OCI-LY7 (cell line): ENCODE results near the gene ERCC6L. TPM values are rescaled to one million over a fixed set of nuclear protein-coding genes. Genes with fewer than 3 reads are reported as not detected.

Experiments used
- BruUV-seq: library from RNA; stranded (reverse); fragments of 400-500 nt; replicated peaks from 2 replicates; lab custom pipeline; 2021; lab: Mats Ljungman, UMichigan
- CTCF ChIA-PET: fragments of 300-600 bp; sonication (Branson Sonifier 250); formaldehyde crosslinking; loops from one replicate; lab custom pipeline; 2022; ENCODE audit warnings: antibody characterized with exemption; ENCODE audit not compliant: unreplicated experiment; lab: Charles Lee
- POLR2A ChIA-PET: fragments of 300-600 bp; sonication (Branson Sonifier 250); formaldehyde crosslinking; loops from one replicate; lab custom pipeline; 2022; ENCODE audit warnings: antibody characterized with exemption; lab: Charles Lee
- DNase-seq: peaks from one replicate; pipeline ENCODE4 v3.0.0-alpha.2; 2015; ENCODE audit warnings: low spot score
- H2AFZ ChIP-seq: fragments of 200-600 bp; sonication (generic), shearing (Covaris generic); 2 replicates; pipeline ENCODE4 v1.6.1; 2014; ENCODE audit warnings: mild to moderate bottlenecking, antibody characterized with exemption, low read length, moderate library complexity
- H3K27ac ChIP-seq: fragments of 200-600 bp; sonication (generic); 2 replicates; pipeline ENCODE4 v1.5.1; 2014; ENCODE audit warnings: mixed run types, low read depth, mild to moderate bottlenecking, moderate library complexity, low read length, inconsistent platforms; ENCODE audit not compliant: poor library complexity, severe bottlenecking
- H3K36me3 ChIP-seq: fragments of 200-600 bp; sonication (generic); 2 replicates; pipeline ENCODE4 v1.6.1; 2014; ENCODE audit warnings: mild to moderate bottlenecking, antibody characterized with exemption, low read length, moderate library complexity, mixed read lengths; ENCODE audit not compliant: insufficient read depth
- H3K4me1 ChIP-seq: fragments of 200-600 bp; sonication (generic); 2 replicates; pipeline ENCODE4 v1.5.1; 2014; ENCODE audit warnings: mild to moderate bottlenecking, low read length; ENCODE audit not compliant: insufficient read depth, poor library complexity, severe bottlenecking
- H3K4me2 ChIP-seq: fragments of 200-600 bp; sonication (generic); 2 replicates; pipeline ENCODE4 v1.6.1; 2014; ENCODE audit warnings: mild to moderate bottlenecking, low read length
- H3K4me3 ChIP-seq: fragments of 200-600 bp; sonication (generic); 2 replicates; pipeline ENCODE4 v1.5.1; 2014; ENCODE audit warnings: mild to moderate bottlenecking, low read depth, low read length; ENCODE audit not compliant: poor library complexity, severe bottlenecking
- H3K79me2 ChIP-seq: fragments of 200-600 bp; sonication (generic); 2 replicates; pipeline ENCODE4 v1.6.1; 2016; ENCODE audit warnings: low read depth, mild to moderate bottlenecking, low read length, moderate library complexity, mixed read lengths; ENCODE audit not compliant: insufficient read depth
- H3K9me2 ChIP-seq: fragments of 200-600 bp; sonication (generic); 2 replicates; pipeline ENCODE4 v1.6.1; 2016; ENCODE audit warnings: mild to moderate bottlenecking, low read length, mixed read lengths; ENCODE audit not compliant: insufficient read depth
- H3K9me3 ChIP-seq: fragments of 200-600 bp; sonication (generic); 2 replicates; pipeline ENCODE4 v1.6.1; 2014; ENCODE audit warnings: mild to moderate bottlenecking, mixed run types, low read length, mixed read lengths
- H4K20me1 ChIP-seq: fragments of 200-600 bp; sonication (generic); 2 replicates; pipeline ENCODE4 v1.6.1; 2014; ENCODE audit warnings: mild to moderate bottlenecking, antibody characterized with exemption, low read length, moderate library complexity, mixed read lengths; ENCODE audit not compliant: insufficient read depth
- CTCF ChIP-seq: fragments of 200-600 bp; sonication (generic); conservative IDR thresholded peaks from 2 replicates; pipeline ENCODE4 v1.5.1; 2014; ENCODE audit warnings: mild to moderate bottlenecking, antibody characterized with exemption, low read length, moderate library complexity, mixed read lengths
- EZH2phosphoT487 ChIP-seq: fragments of 200-600 bp; sonication (generic); IDR thresholded peaks from 2 replicates; pipeline ENCODE4 v1.6.1; 2018; ENCODE audit warnings: low read depth, borderline replicate concordance, mild to moderate bottlenecking, mixed run types, antibody characterized with exemption, low read length, moderate library complexity, mixed read lengths
- intact Hi-C: fragments of 100-400 bp; cut with micrococcal nuclease; formaldehyde crosslinking; loops from one replicate; pipeline ENCODE4 v1.10.0; 2022; ENCODE audit not compliant: unreplicated experiment
- total RNA-seq, 2 experiments: library from RNA; depleted of rRNA in 1 of 2; stranded (reverse); fragments of >200 nt in 1 of 2; shearing (Covaris generic) in 1 of 2; gene quantifications; 2 replicates each; pipeline ENCODE4 v1.2.3, GENCODE V29; 2014 to 2022

ERCC6L gene
- total RNA-seq, 2 experiments from 2014 or later = 12.6 to 14.1 TPM

GRCh38 chrX:72255445-72255844 is 16.6 kb upstream of the ERCC6L start:
- DNase-seq = no peak

GRCh38 chrX:72254816-72255215 is 16.0 kb upstream of the ERCC6L start:
- Histone ChIP-seq H3K4me3 (no peak overlapping the region), H3K9me2 (no peaks in the 10 kb centered on the region), H3K27ac (no peak overlapping the region), H3K4me2 (no peak overlapping the region), H3K4me1 (no peaks in the 10 kb centered on the region), H4K20me1 (no peaks in the 10 kb centered on the region), H3K9me3 (no peaks in the 10 kb centered on the region), H2AFZ (no peak overlapping the region), H3K36me3 (no peaks in the 10 kb centered on the region), H3K79me2 (no peaks in the 10 kb centered on the region)
- no TSS peak for BruUV-seq
- TF ChIP-seq CTCF = no peak
- no peak for TF ChIP-seq EZH2phosphoT487
- no peak for DNase-seq
- POLR2A ChIA-PET = interaction anchor here (0.6 kb wide), 1 partner anchor 17 kb away, joined by 3 read pairs; no protein-coding TSS in a partner anchor
- intact Hi-C loops = no loop called here
- CTCF ChIA-PET = no interaction called here

More at GRCh38 chrX:72255445-72255844, 16.6 kb upstream of the ERCC6L start:
- Histone ChIP-seq H3K4me1 (no peaks in the 10 kb centered on the region), H3K36me3 (no peaks in the 10 kb centered on the region), H4K20me1 (no peaks in the 10 kb centered on the region), H3K4me2 (no peak overlapping the region), H3K4me3 (no peak overlapping the region), H3K9me3 (no peaks in the 10 kb centered on the region), H3K79me2 (no peaks in the 10 kb centered on the region), H3K9me2 (no peaks in the 10 kb centered on the region), H3K27ac (no peak overlapping the region), H2AFZ (no peak overlapping the region)
- CTCF ChIA-PET = no interaction called here
- intact Hi-C loops = no loop called here
- no TSS peak for BruUV-seq
- TF ChIP-seq EZH2phosphoT487 (no peak), CTCF (no peak)
- POLR2A ChIA-PET = no interaction called here

GRCh38 chrX:72253686-72254085 is 14.9 kb upstream of the ERCC6L start:
- no peak overlapping the region for H3K27ac ChIP-seq
- H3K9me3 ChIP-seq = no peaks in the 10 kb centered on the region
- CTCF ChIA-PET = no interaction called here
- H3K36me3 ChIP-seq = no peaks in the 10 kb centered on the region
- no peaks in the 10 kb centered on the region for H4K20me1 ChIP-seq
- H3K9me2 ChIP-seq = no peaks in the 10 kb centered on the region
- BruUV-seq = no TSS peak
- POLR2A ChIA-PET = no interaction called here
- H3K4me2 ChIP-seq = no peak overlapping the region
- H3K4me3 ChIP-seq = no peak overlapping the region
- no peak overlapping the region for H2AFZ ChIP-seq
- no peaks in the 10 kb centered on the region for H3K79me2 ChIP-seq
- no peak for DNase-seq
- intact Hi-C loops = no loop called here
- H3K4me1 ChIP-seq = no peaks in the 10 kb centered on the region
- no peak for TF ChIP-seq EZH2phosphoT487
